G401 (cell line): Measurements from ENCODE around the gene ERGIC3. TPM values are rescaled to one million over a fixed set of nuclear protein-coding genes. Genes with fewer than 3 reads are reported as not detected.
"Not testable (repeated sequence)": the region's sequence is repeated elsewhere in the genome, so short reads cannot be mapped to it uniquely, and the experiment has no call there.

ENCODE experiments used
- DNase-seq: peaks from one replicate; pipeline ENCODE4 v3.0.0-alpha.2; 2015; ENCODE audit warnings: low spot score
- in situ Hi-C: cut with HindIII; loops from 2 replicates; pipeline ENCODE4 v1.10.0; 2016; ENCODE audit warnings: low sequenced_read_pairs, mixed read lengths
- total RNA-seq: library from RNA; depleted of rRNA; stranded (reverse); fragments of >200 nt; shearing (Covaris generic); gene quantifications from 2 replicates; pipeline ENCODE4 v1.2.3, GENCODE V29; 2014

Gene ERGIC3
- total RNA-seq, 1 experiment from 2014 or later, result 371 TPM

DNA sequence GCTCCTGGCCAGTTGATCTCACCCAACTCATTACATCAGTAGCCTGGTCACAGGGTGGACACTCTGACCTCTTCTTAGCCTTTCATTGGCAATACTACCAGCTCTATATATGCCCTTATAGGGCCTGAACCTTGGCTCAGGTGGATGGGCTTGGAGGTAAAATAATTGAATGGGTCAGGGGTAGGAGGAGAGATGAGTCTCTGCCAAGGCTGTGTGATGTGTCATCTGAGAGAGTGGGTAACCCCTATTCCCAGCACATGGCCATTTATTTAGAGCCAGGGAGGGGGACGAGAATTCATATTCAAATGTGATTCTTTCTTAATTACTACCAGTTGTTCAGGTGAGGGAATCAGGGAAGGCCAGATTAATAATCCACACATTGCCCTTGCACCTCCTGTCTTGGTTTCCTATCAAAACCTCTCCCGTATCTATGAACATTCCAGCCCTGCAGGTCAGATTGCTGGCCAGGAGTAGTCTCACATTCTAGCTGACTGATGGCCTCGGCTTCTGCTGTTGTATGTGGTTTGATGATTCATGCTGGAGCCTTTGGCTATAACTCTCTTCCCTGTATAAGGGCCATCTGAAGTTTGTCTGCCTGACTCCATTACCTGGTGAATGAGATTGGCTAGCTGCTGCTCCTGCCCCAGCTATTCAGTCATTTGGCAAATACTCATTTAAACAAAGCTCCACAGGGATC, 25.8 kb upstream of the ERGIC3 start:
- in situ Hi-C loops, result no loop called here
- no peak for DNase-seq

DNA sequence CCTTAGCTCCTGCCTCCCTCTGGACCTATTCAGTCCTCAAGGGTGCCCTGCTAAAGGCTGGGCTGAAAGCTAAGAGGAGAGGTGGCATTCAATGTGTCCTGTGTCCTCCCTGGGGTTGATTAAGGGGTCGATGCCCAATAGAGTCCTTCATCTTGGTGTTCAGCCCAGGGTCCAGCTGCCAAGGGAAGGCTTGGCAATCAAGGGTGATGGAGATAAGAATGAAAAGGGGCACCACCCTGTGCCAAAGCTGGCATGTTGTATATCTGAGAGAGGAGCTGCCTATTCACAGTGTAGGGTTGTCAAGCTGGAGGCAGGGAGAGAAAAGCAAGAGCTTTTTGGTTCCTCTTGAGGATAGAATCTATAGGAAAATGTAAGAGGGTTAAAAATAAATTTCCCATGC, 24.8 kb upstream of the ERGIC3 start:
- in situ Hi-C loops, result no loop called here
- no peak for DNase-seq

DNA sequence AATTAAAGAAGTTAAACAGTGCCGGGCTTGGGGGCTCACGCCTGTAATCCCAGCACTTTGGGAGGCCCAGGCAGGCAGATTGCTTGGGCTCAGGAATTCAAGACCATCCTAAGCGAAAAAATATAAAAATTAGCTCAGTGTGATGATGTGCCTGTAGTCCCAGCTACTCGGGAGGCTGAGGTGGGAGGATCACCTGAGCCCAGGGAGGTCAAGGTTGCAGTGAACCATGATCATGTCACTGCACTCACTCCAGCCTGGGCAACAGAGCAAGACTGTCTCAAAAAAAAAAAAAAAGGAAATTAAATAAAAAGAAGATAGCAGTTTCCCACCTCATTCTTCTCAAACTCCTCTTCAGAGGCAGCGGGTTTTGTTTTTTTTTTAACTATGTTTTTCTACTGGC, 24.1 kb upstream of the ERGIC3 start:
- in situ Hi-C loops, result not testable (repeated sequence)

DNA sequence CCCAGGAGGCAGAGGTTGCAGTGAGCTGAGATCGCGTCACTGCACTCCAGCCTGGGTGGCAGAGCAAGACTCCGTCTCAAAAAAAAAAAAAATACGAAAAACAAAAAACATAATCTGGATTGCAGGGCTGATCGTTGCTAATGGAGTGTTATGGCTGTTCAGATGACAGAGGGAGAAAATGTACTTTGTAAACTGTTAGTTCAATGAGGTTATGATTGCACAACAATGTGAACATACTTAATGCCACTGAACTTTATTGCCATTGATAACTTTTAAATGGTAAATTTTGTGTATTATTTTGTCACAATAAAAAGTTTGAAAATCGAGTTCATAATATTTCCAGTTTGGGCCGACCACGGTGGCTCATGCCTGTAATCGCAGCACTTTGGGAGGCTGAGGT, 22.9 kb upstream of the ERGIC3 start:
- in situ Hi-C loops, result no loop called here
- no peak for DNase-seq

More for the DNA sequence above, 24.1 kb upstream of the ERGIC3 start:
- DNase-seq, result not testable (repeated sequence)

DNA sequence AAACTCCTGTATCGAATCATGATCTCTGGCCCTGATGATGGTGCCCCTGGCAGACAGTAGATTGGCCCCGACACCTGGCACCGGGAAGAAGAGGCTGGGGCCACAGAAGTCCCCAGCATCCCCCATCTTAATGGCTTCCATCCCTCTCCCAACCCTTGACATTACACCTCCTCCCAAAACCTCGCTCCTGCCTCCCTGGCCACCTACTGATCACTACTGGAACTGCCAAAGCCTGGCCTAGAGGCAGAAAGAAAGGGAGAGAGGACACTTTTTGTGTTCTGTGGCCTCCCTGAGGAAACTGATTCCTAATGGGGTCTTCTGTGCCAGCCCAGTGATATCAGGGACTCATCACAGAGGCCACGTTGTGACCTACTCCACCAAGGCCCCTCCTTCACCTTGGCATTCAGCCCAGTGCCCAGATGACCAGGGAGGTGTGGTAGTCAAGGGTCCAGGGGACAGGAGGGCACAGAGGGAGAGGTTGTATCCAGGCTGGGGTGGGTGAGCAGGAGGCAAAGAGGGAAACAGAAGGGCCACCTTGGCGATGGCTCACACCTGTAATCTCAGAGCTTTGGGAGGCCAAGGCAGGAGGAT, 18.5 kb upstream of the ERGIC3 start:
- in situ Hi-C loops, result no loop called here
- no peak for DNase-seq

DNA sequence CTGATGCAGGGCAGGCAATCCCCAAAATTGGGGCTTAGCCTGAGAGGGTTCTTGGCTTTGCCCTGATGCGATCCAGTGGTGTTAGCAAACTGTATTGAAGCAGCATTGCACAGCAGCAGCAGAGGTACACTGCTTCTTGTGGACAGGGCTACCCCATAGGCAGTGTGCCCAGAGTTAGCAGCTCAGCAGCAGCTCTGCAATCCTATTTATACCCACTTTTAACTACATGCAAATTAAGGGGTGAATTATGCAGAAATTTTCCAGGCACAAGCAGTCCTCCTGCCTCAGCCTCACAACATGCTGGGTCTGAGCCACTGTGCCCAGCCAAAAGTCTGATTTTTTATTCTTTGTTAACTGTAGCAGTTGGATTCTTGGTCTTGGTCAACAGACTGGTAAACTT, 16.2 kb upstream of the ERGIC3 start:
- in situ Hi-C loops, result no loop called here
- DNase-seq, result no peak

DNA sequence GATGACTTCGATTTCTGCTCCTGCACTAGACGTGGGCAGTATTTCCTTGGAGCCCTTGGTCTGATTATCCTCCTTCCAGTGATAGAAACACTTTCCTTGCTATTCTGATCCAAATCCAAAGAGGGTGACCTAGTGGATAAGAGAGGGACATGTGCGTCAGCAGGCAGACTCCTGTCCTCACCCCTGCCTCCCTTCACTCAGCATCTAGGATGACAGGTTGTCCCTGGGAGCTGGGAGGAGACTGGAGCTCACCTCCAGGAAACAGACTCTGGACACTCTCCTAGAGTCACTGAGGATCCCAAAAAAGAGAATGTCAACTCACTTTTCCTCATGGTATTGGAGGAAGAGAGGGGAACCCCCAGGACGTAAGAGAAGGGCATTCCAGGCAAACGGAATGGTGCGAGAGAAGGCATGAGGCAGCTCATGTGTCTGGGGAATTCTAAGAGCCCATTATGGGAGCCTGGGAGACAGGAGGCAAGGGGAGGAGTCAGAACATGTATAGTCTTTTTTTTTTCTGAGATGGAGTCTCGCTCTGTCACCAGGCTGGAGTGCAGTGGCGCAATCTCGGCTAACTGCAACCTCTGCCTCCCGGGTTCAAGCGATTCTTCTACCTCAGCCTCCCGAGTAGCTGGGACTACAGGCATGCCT, 14.6 kb upstream of the ERGIC3 start:
- no peak for DNase-seq
- in situ Hi-C loops, result no loop called here

DNA sequence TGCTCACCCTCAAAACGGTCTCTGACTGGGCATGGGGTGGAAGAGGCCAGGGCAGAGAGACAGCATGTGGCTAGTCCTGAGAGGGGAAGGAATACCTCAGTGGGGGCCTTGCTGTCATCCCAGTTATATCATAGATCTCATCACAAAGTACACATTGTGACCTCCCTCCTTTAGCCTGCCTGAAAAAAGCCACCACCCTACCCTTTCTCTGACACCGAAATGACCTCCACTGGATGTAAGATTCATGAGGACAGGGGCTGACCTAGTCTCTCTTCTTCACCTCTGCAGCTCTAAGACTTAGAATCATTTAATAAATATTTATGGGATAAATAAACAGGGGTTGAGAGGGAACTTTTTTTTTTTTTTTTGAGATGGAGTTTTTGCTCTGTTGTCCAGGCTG, 12.3 kb upstream of the ERGIC3 start, which contains the start of gene C20orf173:
TSS of gene C20orf173 (minus strand) at position 101 of the 400 bp plus-strand sequence. CDS start 279 bp downstream, outside the sequence.
- DNase-seq, result no peak
- in situ Hi-C loops, result no loop called here

DNA sequence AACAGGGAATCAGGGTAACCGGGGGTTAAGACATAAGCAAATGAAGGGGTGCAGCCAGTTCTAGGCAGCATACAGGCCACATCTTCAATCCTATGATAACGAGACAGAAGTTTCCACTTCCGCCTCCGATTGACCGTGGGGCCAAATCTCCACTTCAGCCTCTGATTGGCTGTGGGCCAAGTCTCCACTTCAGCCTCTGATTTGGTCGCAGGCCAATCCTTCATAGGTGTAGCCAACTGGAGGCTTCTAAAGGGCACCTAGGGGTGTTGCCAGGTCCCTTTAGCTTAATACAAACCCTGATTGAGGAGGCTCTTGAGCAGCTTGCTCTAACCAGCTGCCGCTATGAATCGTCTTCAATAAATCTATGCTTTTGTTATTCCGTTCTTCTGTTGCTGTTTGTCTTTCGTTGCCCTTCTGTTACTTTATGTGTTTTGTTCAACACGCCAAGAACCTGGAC, 2.1 kb upstream of the ERGIC3 start:
- in situ Hi-C loops, result no loop called here
- DNase-seq, result no peak

DNA sequence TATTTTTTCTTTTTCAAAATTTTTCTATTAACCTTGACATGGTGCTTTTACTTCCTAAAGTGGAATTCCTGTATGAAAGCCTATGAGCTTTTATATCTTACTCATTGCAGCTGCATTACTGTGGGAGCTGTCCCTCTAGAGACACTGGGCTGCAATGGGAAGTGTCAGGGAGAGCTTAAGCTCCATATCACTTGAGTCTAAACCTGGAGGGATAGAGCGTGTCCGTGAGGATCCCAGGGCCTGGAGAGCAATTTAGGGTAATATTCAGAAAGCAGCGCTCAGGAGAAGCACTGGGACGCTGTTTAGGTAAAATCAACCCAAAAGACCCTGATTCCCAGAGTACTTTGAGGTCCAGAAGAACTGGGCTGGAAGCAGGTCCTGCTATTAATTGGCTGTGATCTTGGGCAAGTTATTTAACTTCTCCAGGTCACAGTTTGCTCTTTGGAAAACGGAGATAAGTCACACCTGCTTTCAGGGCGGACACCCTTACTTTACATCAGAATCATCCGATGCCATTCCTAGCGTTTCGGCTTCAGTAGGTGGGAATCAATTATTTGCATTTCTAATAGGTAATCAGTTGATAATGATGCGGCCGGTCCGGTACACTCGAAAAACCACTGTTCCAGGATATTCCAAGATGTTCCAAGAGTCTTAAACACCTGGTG, 628 bp upstream of the ERGIC3 start:
- in situ Hi-C loops, result no loop called here
- DNase-seq, result peak; percentile 13

DNA sequence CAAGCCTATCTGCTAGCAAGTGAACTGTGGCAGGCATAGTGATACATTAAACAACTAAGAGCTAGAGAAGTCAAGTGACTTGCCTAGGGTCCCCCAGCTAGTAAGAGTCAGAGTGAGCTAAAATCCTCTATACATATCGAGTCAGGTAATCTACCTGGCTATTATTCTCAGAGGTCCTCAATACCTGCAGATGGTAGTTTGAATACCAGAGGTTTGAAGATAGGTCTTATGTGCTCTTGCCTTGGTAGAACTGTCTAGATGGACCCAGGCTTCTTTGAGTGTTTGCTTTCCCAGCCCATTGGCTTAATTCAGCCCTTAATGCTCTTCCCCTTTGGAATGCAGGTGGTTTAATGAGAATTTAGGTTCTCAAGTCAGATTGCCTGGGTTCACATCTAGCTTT, 1.1 kb downstream of the ERGIC3 start:
- no peak for DNase-seq
- in situ Hi-C loops, result no loop called here

DNA sequence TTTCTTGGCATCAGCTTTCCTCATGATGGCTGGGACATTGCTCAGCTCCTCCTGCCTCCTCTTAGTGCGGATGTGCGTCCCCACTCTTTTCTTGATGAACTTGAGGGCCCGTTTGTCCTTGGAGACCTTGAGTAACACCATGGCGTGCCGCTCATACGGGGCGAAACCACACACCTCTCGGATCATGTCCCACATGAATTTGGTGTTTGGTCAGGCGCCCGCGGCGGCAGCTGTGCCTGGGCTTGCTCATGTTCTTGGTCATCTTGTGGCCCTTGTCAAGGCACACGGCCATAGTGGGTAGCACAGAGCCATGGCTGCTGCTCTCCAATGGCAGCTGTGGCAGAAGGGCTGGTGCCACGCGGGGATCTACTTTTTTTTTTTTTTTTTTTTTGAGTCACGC, 2.6 kb downstream of the ERGIC3 start:
- in situ Hi-C loops, result no loop called here
- DNase-seq, result no peak

DNA sequence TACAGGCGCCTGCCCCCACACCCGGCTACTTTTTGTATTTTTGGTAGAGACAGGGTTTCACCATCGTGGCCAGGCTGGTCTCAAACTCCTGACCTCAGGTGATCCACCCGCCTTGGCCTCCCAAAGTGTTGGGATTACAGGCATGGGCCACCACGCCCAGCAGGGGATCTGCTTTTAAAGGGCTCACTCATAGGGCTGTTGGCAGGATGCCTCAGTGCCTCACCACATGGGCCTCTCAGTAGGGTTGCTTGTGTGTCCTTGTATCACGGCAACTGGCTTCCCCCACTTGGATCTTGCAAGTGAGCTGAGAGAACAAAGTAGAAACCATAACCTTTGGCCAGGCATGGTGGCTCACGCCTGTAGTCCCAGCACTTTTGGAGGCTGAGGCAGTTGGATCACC, 3.1 kb downstream of the ERGIC3 start:
- in situ Hi-C loops, DNase-seq: not testable (repeated sequence)

DNA sequence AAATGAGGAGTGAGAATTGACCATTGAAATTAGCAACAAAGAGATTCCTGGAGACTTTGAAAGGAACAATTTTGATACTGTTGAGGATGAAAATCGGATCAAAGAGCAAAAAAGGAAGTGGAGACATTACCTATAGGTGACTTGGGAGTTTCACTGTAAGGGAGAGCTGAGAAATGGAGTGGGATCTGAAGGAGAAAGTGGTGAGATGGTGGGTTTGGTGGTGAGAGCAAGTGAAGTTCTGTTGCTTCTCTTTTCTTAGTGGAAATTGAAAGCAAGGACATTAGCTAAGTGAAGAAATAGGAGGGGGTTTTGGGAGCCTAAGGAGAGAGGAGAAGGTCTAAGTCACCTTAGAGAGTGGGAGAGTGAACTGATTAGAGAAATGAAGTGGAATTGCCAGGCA, 4.2 kb downstream of the ERGIC3 start:
- in situ Hi-C loops, result no loop called here
- no peak for DNase-seq

DNA sequence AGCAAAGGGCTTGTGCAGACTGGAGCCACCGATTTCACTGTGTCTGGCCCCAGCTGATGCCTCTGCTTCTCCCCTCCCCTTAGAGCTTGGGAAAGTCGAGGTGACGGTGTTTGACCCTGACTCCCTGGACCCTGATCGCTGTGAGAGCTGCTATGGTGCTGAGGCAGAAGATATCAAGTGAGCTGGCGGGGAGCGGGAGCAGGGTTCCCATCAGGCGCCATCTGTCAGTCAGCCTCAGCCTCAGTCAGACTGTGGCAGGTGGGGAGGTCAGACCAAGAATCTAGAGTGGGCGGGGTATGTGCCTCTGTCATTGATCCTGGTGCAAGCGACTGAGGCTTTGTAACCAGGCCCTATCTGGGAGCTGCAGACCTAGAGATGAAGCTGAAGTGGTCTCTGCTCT, 5.5 kb downstream of the ERGIC3 start:
- in situ Hi-C loops, result no loop called here
- DNase-seq, result no peak

DNA sequence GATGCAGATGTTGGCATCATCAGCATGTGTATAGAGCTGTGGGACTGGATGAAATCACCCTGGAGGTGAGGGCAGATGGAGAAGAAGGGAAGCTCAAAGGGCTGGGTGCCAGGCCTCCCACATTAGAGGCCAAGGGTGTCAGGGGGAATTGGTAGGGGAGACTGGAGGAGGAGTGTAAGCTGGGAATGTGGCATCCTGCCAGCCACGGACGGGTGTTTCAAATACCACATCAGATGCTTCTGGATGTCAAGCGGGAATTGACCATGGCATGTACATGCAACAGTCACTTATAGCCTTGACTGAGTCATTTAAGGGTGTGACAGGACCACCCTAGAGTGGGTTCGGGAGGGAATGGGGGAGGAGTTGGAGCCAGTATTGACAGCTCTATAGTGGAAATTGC, 9.6 kb downstream of the ERGIC3 start:
- in situ Hi-C loops, result no loop called here
- no peak for DNase-seq

DNA sequence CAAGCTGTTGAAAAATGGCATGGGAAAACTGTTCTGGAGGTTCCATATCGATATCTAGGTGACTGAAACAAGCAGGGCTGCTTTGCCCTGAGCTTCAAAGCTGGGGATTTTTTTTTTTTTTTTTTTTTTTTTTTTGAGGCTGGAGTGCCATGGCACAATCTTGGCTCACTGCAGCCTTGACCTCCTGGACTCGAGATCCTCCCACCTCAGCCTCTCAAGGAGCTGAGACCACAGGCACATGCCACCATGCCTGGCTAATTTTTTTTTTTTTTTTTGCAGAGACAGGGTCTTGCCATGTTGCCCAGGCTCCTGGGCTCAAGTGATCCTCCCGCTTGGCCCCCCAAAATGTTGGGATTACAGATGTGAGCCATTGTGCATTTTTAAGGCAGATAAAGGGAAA, 11.0 kb downstream of the ERGIC3 start:
- in situ Hi-C loops, result no loop called here
- no peak for DNase-seq

DNA sequence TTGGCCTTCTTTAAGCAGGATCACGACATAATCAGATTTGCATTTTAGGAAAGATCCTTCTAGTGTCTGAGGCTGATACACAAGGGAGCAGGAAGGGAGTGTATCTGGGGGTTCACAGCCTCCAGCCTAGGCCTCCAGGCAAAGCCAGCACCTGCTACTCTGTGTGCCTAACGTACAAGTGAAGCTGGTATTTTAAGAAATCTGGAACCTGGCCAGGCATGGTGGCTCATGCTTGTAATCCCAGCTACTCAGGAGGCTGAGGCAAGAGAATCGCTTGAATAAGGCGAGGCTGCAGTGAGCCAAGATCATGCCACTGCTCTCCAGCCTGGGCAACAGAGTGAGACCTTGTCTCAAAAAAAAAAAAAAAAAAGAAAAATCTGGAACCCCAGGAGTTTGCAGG, 13.6 kb downstream of the ERGIC3 start:
- in situ Hi-C loops, result not testable (repeated sequence)

DNA sequence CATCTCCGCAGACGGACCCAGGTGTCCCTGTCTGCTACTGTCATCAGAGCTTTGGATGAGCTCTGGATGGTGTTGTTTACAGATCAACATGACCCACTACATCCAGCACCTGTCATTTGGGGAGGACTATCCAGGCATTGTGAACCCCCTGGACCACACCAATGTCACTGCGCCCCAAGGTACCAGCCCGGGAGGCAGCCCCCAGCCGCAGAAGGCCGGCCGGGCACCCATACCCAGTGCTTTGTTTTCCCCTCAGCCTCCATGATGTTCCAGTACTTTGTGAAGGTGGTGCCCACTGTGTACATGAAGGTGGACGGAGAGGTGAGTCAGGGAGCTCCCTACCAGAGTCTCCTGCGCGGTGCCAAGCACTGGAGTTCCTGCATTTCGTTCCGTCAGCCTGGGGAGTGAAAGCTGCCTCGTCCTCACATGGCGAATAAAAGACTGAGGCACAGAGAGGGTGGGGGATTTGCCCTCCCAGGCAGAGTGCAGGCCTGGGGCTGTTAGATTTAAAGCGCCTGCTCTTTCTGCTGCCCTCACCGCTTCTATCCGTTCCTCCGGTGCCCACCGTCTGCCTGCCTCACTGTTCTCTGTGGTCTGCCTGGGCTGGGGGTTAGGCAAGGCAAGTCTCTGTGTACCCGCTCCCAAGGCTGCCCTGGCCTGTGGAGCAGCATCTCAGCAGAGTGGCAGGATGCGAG, 14.2 kb downstream of the ERGIC3 start:
- DNase-seq, result no peak
- in situ Hi-C loops, result no loop called here

More for the DNA sequence above, 13.6 kb downstream of the ERGIC3 start:
- DNase-seq, result not testable (repeated sequence)
